ENCODE results near the gene GPR25. TPM values are rescaled to one million over a fixed set of nuclear protein-coding genes. Genes with fewer than 3 reads are reported as not detected.

The GPR25 gene
- total RNA-seq, 2 experiments from 2014 or later, result 2.7 to 3.3 TPM

DNA sequence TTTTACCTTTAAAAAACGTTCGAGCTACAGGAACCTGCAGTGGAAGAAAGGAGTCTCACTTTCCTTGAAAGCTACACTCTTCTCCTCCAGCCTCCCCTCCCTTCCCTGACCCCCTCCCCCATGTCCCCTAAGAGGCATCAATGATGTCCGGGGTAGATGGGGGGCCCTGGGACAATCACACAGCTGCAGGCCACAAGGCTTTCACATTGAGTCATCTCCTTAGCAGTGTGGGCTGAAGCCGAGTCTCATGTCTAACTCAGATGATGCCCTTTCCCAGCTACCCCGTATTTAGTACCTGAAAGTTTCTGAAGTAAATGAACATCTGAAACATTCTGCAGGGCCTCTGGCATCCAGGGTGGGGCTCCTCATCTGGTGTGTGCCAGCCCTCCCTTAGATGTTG lies 6.3 kb upstream of the GPR25 start:
- ATAC-seq (ENCODE audit: poor library complexity) (no peak), DNase-seq (peak in 2 of 14 experiments; percentile 23 to 36)
- H3K4me3 Mint-ChIP-seq, result no peak overlapping the region
- peaks cover 11% of the 10 kb centered on the region for H3K27me3 Mint-ChIP-seq
- H3K27me3 ChIP-seq (ENCODE audit: control insufficient read depth in 1 of 2, insufficient read depth in 2 of 2, low read length in 2 of 2), result no peaks in the 10 kb centered on the region
- no peak overlapping the region for H3K27ac ChIP-seq (ENCODE audit: low read depth in 1 of 2, low read length in 2 of 2)
- intact Hi-C loops (cut with DNase I, micrococcal nuclease), result no loop called here
- no peaks in the 10 kb centered on the region for H3K36me3 ChIP-seq (ENCODE audit: insufficient read depth, low read length)
- peak overlapping the region; percentile 68 for H3K27ac Mint-ChIP-seq
- H3K4me3 ChIP-seq (ENCODE audit: low read length), result no peak overlapping the region
- H3K9me3 ChIP-seq (ENCODE audit: control insufficient read depth in 1 of 2, insufficient read depth in 1 of 2, low read length in 2 of 2), result no peaks in the 10 kb centered on the region
- CTCF ChIA-PET, result no interaction called here
- TF ChIP-seq, protein P1, sequence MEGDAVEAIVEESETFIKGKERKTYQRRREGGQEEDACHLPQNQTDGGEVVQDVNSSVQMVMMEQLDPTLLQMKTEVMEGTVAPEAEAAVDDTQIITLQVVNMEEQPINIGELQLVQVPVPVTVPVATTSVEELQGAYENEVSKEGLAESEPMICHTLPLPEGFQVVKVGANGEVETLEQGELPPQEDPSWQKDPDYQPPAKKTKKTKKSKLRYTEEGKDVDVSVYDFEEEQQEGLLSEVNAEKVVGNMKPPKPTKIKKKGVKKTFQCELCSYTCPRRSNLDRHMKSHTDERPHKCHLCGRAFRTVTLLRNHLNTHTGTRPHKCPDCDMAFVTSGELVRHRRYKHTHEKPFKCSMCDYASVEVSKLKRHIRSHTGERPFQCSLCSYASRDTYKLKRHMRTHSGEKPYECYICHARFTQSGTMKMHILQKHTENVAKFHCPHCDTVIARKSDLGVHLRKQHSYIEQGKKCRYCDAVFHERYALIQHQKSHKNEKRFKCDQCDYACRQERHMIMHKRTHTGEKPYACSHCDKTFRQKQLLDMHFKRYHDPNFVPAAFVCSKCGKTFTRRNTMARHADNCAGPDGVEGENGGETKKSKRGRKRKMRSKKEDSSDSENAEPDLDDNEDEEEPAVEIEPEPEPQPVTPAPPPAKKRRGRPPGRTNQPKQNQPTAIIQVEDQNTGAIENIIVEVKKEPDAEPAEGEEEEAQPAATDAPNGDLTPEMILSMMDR (IDR thresholded peaks at IDR 0.05), result no peak
- peaks cover 68% of the 10 kb centered on the region for H3K4me1 Mint-ChIP-seq (ENCODE audit: low read depth)
- no peaks in the 10 kb centered on the region for H3K9me3 Mint-ChIP-seq
- H3K4me1 ChIP-seq (ENCODE audit: insufficient read depth, low read length), result peaks cover 45% of the 10 kb centered on the region
- H3K36me3 Mint-ChIP-seq (ENCODE audit: low read depth), result no peaks in the 10 kb centered on the region
- POLR2A ChIA-PET, result interaction anchor here (0.8 to 1.6 kb wide), 3 partner anchors 11 to 24 kb away, joined by 3 to 18 read pairs (median 3); no protein-coding TSS in a partner anchor

DNA sequence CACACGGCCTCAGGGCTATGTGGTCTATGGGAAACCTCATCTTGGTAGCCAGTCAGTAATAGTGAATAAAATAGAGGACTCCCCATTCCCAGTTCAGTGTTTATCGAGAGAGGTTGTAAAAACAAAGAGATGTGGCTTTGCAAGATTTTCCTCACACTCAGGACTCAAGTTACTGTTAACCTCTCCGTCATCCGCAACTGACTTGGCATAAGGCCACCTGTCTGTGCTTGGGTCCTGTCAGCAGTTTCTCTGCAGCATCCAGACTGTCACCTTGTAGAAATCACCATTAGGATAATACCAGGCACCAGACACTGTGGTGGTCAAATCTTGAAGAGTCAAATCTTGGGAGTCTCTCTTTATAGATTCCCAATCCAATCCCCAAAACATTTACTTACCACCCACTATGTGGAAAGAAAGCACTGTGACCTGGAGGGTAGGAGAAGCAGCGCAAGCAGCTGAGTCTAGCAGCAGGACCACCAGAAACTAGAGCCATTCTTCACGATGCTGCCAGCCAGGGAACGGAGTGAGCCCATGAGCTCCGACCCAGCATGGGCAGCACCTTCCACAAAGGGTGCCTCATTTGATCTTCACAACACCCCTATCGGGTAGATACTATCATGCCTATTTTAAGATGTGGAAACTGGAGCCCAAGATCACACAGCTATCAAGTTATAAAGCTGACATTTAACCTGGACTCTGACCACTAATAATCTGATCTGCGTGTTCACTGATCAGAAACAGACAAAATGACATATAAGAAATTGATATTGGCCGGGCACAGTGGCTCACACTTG lies 5.6 kb upstream of the GPR25 start:
- no peaks in the 10 kb centered on the region for H3K9me3 Mint-ChIP-seq
- Histone ChIP-seq H3K27me3 (ENCODE audit: control insufficient read depth in 1 of 2, insufficient read depth in 2 of 2, low read length in 2 of 2) (no peaks in the 10 kb centered on the region), H3K4me1 (ENCODE audit: insufficient read depth, low read length) (peaks cover 47% of the 10 kb centered on the region), H3K36me3 (ENCODE audit: insufficient read depth, low read length) (no peaks in the 10 kb centered on the region), H3K4me3 (ENCODE audit: low read length) (no peak overlapping the region), H3K27ac (ENCODE audit: low read depth in 1 of 2, low read length in 2 of 2) (no peak overlapping the region), H3K9me3 (ENCODE audit: control insufficient read depth in 1 of 2, insufficient read depth in 1 of 2, low read length in 2 of 2) (no peaks in the 10 kb centered on the region)
- POLR2A ChIA-PET, result interaction anchor here (0.8 to 1.6 kb wide), 4 partner anchors 10 to 29 kb away, joined by 3 to 18 read pairs (median 3); no protein-coding TSS in a partner anchor
- intact Hi-C loops (cut with DNase I, micrococcal nuclease), result no loop called here
- DNase-seq (peak in 1 of 14 experiments; percentile 33), ATAC-seq (ENCODE audit: poor library complexity) (no peak)
- peak overlapping the region; percentile 1 for H3K4me3 Mint-ChIP-seq
- peak overlapping the region; percentile 68 for H3K27ac Mint-ChIP-seq
- peaks cover 71% of the 10 kb centered on the region for H3K4me1 Mint-ChIP-seq (ENCODE audit: low read depth)
- no peaks in the 10 kb centered on the region for H3K36me3 Mint-ChIP-seq (ENCODE audit: low read depth)
- TF ChIP-seq, protein P1 (IDR thresholded peaks at IDR 0.05), result no peak
- CTCF ChIA-PET, result interaction anchor here (1.3 kb wide), 1 partner anchor 11 kb away, joined by 3 read pairs; no protein-coding TSS in a partner anchor
- peaks cover 18% of the 10 kb centered on the region for H3K27me3 Mint-ChIP-seq

DNA sequence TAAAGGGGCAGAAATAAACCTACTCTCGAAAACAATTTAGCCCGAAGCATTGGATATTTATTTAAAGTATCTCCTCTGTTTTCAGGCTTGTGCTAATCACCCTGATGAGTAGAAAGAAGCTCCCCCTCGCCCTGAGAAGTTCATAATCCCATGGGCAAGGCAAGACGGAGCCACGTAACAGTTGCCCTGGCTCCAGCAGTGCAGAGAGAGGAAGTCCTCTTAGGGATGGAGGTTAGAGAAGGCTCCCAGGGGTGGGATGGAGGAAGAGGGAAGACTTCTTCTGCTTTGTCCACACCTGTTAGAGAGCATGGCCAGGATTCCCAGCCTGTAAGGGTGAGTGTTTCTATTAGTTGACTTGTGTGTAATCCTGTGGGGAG lies 3.4 kb upstream of the GPR25 start:
- no peaks in the 10 kb centered on the region for H3K36me3 ChIP-seq (ENCODE audit: insufficient read depth, low read length)
- peak overlapping the region; percentile 22 for H3K4me3 ChIP-seq (ENCODE audit: low read length)
- intact Hi-C loops (cut with DNase I, micrococcal nuclease), result no loop called here
- H3K27ac Mint-ChIP-seq, result peak overlapping the region; percentile 80
- peaks cover 61% of the 10 kb centered on the region for H3K4me1 ChIP-seq (ENCODE audit: insufficient read depth, low read length)
- TF ChIP-seq, protein P1 (IDR thresholded peaks at IDR 0.05), result no peak
- CTCF ChIA-PET, result no interaction called here
- H3K27me3 Mint-ChIP-seq, result peaks cover 26% of the 10 kb centered on the region
- no peaks in the 10 kb centered on the region for H3K9me3 Mint-ChIP-seq
- ATAC-seq (ENCODE audit: poor library complexity) (no peak), DNase-seq (no peak)
- peaks cover 3 to 4% of the 10 kb centered on the region in 2 experiments for H3K27me3 ChIP-seq (ENCODE audit: control insufficient read depth in 1 of 2, insufficient read depth in 2 of 2, low read length in 2 of 2)
- no peak overlapping the region for H3K4me3 Mint-ChIP-seq
- H3K9me3 ChIP-seq (ENCODE audit: control insufficient read depth in 1 of 2, insufficient read depth in 1 of 2, low read length in 2 of 2), result peaks cover 0 to 5% of the 10 kb centered on the region in 2 experiments
- H3K4me1 Mint-ChIP-seq (ENCODE audit: low read depth), result peaks cover 55% of the 10 kb centered on the region
- POLR2A ChIA-PET, result interaction anchor here (0.6 to 1.3 kb wide), 4 partner anchors 11 to 267 kb away, joined by 3 to 8 read pairs (median 5); no protein-coding TSS in a partner anchor
- peak overlapping the region in 1 of 2 donors; percentile 55 for H3K27ac ChIP-seq (ENCODE audit: low read depth in 1 of 2, low read length in 2 of 2)
- no peaks in the 10 kb centered on the region for H3K36me3 Mint-ChIP-seq (ENCODE audit: low read depth)
